Stomach smooth muscle (tissue), 2 donors: Measurements from ENCODE around the gene UXT.
A peak's percentile ranks its signal among the peaks of the same experiment; 100 is the strongest.
"Not testable (repeated sequence)": the region's sequence is repeated elsewhere in the genome, so short reads cannot be mapped to it uniquely, and the experiment has no call there.

ENCODE experiments used
- H3K27ac ChIP-seq: one replicate; pipeline ENCODE4 v1.7.0; 2013; ENCODE audit warnings: mild to moderate bottlenecking, low read length, inconsistent platforms
- H3K27me3 ChIP-seq, 2 donors: one replicate each; pipeline ENCODE4 v1.7.0; 2013; ENCODE audit warnings: low read length in 2 of 2; ENCODE audit not compliant: insufficient read depth in 2 of 2, control insufficient read depth in 1 of 2
- H3K36me3 ChIP-seq, 2 donors: one replicate each; pipeline ENCODE4 v1.7.0; 2013; ENCODE audit warnings: low read length in 2 of 2; ENCODE audit not compliant: control insufficient read depth in 2 of 2, insufficient read depth in 2 of 2
- H3K4me1 ChIP-seq: one replicate; pipeline ENCODE4 v1.7.0; 2013; ENCODE audit warnings: low read length; ENCODE audit not compliant: control insufficient read depth, insufficient read depth
- H3K4me3 ChIP-seq, 2 donors: one replicate each; pipeline ENCODE4 v1.7.0; 2013; ENCODE audit warnings: low read length in 2 of 2
- H3K9ac ChIP-seq, 2 donors: one replicate each; pipeline ENCODE4 v1.7.0; 2013; ENCODE audit warnings: low read length in 2 of 2, mild to moderate bottlenecking in 1 of 2
- H3K9me3 ChIP-seq, 2 donors: one replicate each; pipeline ENCODE4 v1.7.0; 2013; ENCODE audit warnings: low read length in 2 of 2; ENCODE audit not compliant: control insufficient read depth in 2 of 2
- donor health status: healthy.
- donor health status: Pancreatic carcinoma.

The UXT gene

GRCh38 chrX:47674776-47675175 lies 15.8 kb upstream of the UXT start:
- Histone ChIP-seq H3K4me1 (no peaks in the 10 kb centered on the region), H3K36me3 (no peaks in the 10 kb centered on the region), H3K27ac (no peak overlapping the region), H3K4me3 (no peak overlapping the region), H3K27me3 (peaks cover 0 to 9% of the 10 kb centered on the region in 2 donors), H3K9me3 (peaks cover 0 to 6% of the 10 kb centered on the region in 2 donors), H3K9ac (no peak overlapping the region)

- H3K9ac ChIP-seq, H3K36me3 ChIP-seq, H3K4me1 ChIP-seq, H3K9me3 ChIP-seq, H3K27me3 ChIP-seq, H3K4me3 ChIP-seq, H3K27ac ChIP-seq: not testable (repeated sequence)
Observed at GRCh38 chrX:47665797-47666196, 6.8 kb upstream of the UXT start.

GRCh38 chrX:47664737-47665136 lies 5.8 kb upstream of the UXT start:
- Histone ChIP-seq H3K27ac (no peak overlapping the region), H3K4me3 (no peak overlapping the region), H3K27me3 (no peaks in the 10 kb centered on the region), H3K36me3 (no peaks in the 10 kb centered on the region), H3K9me3 (no peaks in the 10 kb centered on the region), H3K4me1 (no peaks in the 10 kb centered on the region), H3K9ac (no peak overlapping the region)

GRCh38 chrX:47662144-47662657 lies 3.2 kb upstream of the UXT start:
- Histone ChIP-seq H3K9ac (no peak overlapping the region), H3K27me3 (no peaks in the 10 kb centered on the region), H3K36me3 (peaks cover 0 to 2% of the 10 kb centered on the region in 2 donors), H3K9me3 (no peaks in the 10 kb centered on the region), H3K4me3 (no peak overlapping the region), H3K27ac (no peak overlapping the region), H3K4me1 (peaks cover 3% of the 10 kb centered on the region)

- Histone ChIP-seq H3K4me1 (peaks cover 3% of the 10 kb centered on the region), H3K9ac (no peak overlapping the region), H3K9me3 (no peaks in the 10 kb centered on the region), H3K27ac (no peak overlapping the region), H3K4me3 (no peak overlapping the region), H3K27me3 (peaks cover 0 to 2% of the 10 kb centered on the region in 2 donors), H3K36me3 (peaks cover 4 to 7% of the 10 kb centered on the region in 2 donors)
Observed at GRCh38 chrX:47661539-47661938, 2.6 kb upstream of the UXT start.

GRCh38 chrX:47659421-47659726 lies 394 bp upstream of the UXT start:
- Histone ChIP-seq H3K4me1 (peaks cover 3% of the 10 kb centered on the region), H3K36me3 (peaks cover 7 to 10% of the 10 kb centered on the region in 2 donors), H3K9ac (peak overlapping the region; percentile 42 to 89), H3K9me3 (no peaks in the 10 kb centered on the region), H3K4me3 (peak overlapping the region; percentile 69 to 77), H3K27me3 (peaks cover 0 to 2% of the 10 kb centered on the region in 2 donors), H3K27ac (peak overlapping the region; percentile 95)

- Histone ChIP-seq H3K9me3 (no peaks in the 10 kb centered on the region), H3K36me3 (peaks cover 7 to 12% of the 10 kb centered on the region in 2 donors), H3K27ac (peak overlapping the region; percentile 95), H3K4me3 (peak overlapping the region; percentile 69 to 77), H3K27me3 (peaks cover 0 to 2% of the 10 kb centered on the region in 2 donors), H3K4me1 (peaks cover 3% of the 10 kb centered on the region), H3K9ac (peak overlapping the region; percentile 60 to 89)
Observed at GRCh38 chrX:47658301-47658683, 688 bp downstream of the UXT start.

- peaks cover 4 to 9% of the 10 kb centered on the region in 2 donors for H3K36me3 ChIP-seq
- H3K9me3 ChIP-seq: no peaks in the 10 kb centered on the region
- peaks cover 0 to 4% of the 10 kb centered on the region in 2 donors for H3K27me3 ChIP-seq
- peak overlapping the region; percentile 55 to 72 for H3K4me3 ChIP-seq
- peaks cover 11% of the 10 kb centered on the region for H3K4me1 ChIP-seq
- H3K9ac ChIP-seq: peak overlapping the region; percentile 38 to 51
- peak overlapping the region; percentile 58 for H3K27ac ChIP-seq
Observed at GRCh38 chrX:47651043-47651905, 7.7 kb downstream of the UXT start.

GRCh38 chrX:47650164-47651042 lies 8.6 kb downstream of the UXT start, which contains the start of gene ELK1:
ELK1 (minus strand) TSS chrX:47650563; CDS start chrX:47641441, 9,122 bp downstream.
- Histone ChIP-seq H3K27ac (peak within 1 kb of the TSS; percentile 58), H3K9ac (peak within 1 kb of the TSS; percentile 69 to 80), H3K27me3 (peaks cover 0 to 5% of the 10 kb centered on the region in 2 donors), H3K4me3 (peak within 1 kb of the TSS; percentile 76 to 79), H3K36me3 (peaks cover 4% of the 10 kb centered on the region in 2 donors), H3K9me3 (no peaks in the 10 kb centered on the region), H3K4me1 (peaks cover 11% of the 10 kb centered on the region)

GRCh38 chrX:47649781-47650163 lies 9.2 kb downstream of the UXT start:
- Histone ChIP-seq H3K9ac (peak overlapping the region in 1 of 2 donors; percentile 80), H3K4me3 (peak overlapping the region; percentile 40 to 79), H3K9me3 (no peaks in the 10 kb centered on the region), H3K27me3 (peaks cover 0 to 5% of the 10 kb centered on the region in 2 donors), H3K4me1 (peaks cover 11% of the 10 kb centered on the region), H3K36me3 (peaks cover 4% of the 10 kb centered on the region in 2 donors), H3K27ac (no peak overlapping the region)
